Measurements from ENCODE around the gene CPED1.
A peak's percentile ranks its signal among the peaks of the same experiment; 100 is the strongest.

Gene CPED1

DNA sequence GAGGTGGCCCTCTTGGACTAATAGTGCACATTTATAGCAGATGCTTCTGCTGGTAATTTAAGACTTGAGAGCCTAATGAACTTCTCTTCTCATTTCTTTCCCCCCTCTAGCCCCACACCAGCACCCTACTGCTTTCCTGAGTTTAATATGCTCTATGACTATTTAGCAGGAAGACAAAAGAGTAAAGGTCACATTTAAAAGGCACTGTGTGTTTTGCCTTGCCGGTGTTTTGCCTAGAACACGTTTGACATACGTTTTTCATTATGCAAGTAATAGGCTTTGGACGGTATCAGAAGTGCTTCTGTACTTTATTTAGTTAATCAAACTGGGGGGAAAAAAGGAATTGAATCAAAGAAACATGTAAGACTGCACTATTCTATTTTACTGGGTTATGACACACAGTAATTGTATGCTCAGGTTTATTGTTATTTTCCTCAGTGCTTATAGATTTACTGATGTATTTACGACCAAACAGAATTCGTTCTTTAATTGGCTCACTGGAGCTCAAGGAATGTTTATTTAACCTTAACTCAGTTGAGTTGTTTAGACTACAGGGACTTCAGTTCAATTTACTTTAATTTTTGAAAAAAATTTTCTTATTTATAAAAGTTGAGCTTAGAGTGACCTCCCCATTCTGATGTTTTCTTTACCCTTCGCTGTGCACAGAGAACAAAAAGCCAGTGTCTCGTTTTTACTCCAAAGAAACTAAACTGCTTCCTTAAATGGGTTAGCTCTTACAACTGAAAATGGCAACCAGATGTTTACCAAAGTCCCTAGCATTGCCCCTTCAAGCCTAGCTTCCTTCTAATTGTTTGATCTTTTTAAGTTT lies 35.4 kb downstream of the CPED1 start (continued):
- TF ChIP-seq, protein P1, sequence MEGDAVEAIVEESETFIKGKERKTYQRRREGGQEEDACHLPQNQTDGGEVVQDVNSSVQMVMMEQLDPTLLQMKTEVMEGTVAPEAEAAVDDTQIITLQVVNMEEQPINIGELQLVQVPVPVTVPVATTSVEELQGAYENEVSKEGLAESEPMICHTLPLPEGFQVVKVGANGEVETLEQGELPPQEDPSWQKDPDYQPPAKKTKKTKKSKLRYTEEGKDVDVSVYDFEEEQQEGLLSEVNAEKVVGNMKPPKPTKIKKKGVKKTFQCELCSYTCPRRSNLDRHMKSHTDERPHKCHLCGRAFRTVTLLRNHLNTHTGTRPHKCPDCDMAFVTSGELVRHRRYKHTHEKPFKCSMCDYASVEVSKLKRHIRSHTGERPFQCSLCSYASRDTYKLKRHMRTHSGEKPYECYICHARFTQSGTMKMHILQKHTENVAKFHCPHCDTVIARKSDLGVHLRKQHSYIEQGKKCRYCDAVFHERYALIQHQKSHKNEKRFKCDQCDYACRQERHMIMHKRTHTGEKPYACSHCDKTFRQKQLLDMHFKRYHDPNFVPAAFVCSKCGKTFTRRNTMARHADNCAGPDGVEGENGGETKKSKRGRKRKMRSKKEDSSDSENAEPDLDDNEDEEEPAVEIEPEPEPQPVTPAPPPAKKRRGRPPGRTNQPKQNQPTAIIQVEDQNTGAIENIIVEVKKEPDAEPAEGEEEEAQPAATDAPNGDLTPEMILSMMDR (tag by site-specific recombination; IDR thresholded peaks at IDR 0.05), result no peak
- TF ChIP-seq, protein P2, sequence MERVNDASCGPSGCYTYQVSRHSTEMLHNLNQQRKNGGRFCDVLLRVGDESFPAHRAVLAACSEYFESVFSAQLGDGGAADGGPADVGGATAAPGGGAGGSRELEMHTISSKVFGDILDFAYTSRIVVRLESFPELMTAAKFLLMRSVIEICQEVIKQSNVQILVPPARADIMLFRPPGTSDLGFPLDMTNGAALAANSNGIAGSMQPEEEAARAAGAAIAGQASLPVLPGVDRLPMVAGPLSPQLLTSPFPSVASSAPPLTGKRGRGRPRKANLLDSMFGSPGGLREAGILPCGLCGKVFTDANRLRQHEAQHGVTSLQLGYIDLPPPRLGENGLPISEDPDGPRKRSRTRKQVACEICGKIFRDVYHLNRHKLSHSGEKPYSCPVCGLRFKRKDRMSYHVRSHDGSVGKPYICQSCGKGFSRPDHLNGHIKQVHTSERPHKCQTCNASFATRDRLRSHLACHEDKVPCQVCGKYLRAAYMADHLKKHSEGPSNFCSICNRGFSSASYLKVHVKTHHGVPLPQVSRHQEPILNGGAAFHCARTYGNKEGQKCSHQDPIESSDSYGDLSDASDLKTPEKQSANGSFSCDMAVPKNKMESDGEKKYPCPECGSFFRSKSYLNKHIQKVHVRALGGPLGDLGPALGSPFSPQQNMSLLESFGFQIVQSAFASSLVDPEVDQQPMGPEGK (tag by site-specific recombination; IDR thresholded peaks at IDR 0.05), result no peak
- TF ChIP-seq ZNF571 (tag by site-specific recombination; IDR thresholded peaks at IDR 0.05), result no peak
- no peak for TF ChIP-seq ZNF830 (tag by site-specific recombination; IDR thresholded peaks at IDR 0.05; ENCODE audit: low read depth)
- TF ChIP-seq ZNF701 (tag by site-specific recombination; IDR thresholded peaks at IDR 0.05), result no peak
- no peak for TF ChIP-seq ZNF654 (tag by site-specific recombination; IDR thresholded peaks at IDR 0.05; ENCODE audit: low read depth)
- no peak for TF ChIP-seq MEIS1 (CRISPR knock-in tag; IDR thresholded peaks at IDR 0.05; ENCODE audit: borderline replicate concordance)
- peak; percentile 94 for TF ChIP-seq WT1 (tag by site-specific recombination; IDR thresholded peaks at IDR 0.05)
- 0 out of 2 replicates have a peak, but pooled peaks have one; percentile 45 for TF ChIP-seq ZNF596 (tag by site-specific recombination; IDR thresholded peaks at IDR 0.05)
- TF ChIP-seq, protein P3, sequence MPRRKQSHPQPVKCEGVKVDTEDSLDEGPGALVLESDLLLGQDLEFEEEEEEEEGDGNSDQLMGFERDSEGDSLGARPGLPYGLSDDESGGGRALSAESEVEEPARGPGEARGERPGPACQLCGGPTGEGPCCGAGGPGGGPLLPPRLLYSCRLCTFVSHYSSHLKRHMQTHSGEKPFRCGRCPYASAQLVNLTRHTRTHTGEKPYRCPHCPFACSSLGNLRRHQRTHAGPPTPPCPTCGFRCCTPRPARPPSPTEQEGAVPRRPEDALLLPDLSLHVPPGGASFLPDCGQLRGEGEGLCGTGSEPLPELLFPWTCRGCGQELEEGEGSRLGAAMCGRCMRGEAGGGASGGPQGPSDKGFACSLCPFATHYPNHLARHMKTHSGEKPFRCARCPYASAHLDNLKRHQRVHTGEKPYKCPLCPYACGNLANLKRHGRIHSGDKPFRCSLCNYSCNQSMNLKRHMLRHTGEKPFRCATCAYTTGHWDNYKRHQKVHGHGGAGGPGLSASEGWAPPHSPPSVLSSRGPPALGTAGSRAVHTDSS (tag by site-specific recombination; IDR thresholded peaks at IDR 0.05), result 0 out of 2 replicates have a peak, but pooled peaks have one; percentile 10
- TF ChIP-seq, protein P4, sequence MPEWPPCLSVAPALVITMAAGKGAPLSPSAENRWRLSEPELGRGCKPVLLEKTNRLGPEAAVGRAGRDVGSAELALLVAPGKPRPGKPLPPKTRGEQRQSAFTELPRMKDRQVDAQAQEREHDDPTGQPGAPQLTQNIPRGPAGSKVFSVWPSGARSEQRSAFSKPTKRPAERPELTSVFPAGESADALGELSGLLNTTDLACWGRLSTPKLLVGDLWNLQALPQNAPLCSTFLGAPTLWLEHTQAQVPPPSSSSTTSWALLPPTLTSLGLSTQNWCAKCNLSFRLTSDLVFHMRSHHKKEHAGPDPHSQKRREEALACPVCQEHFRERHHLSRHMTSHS (tag by site-specific recombination; IDR thresholded peaks at IDR 0.05), result no peak
- no peak for TF ChIP-seq ZNF677 (tag by site-specific recombination; IDR thresholded peaks at IDR 0.05)
- TF ChIP-seq ZEB2 (tag by site-specific recombination; IDR thresholded peaks at IDR 0.05), result no peak
- TF ChIP-seq ZNF629 (tag by site-specific recombination; IDR thresholded peaks at IDR 0.05), result no peak; the same call in 1 of the 2 replicates
- TF ChIP-seq ZNF530 (tag by site-specific recombination; IDR thresholded peaks at IDR 0.05; ENCODE audit: low read depth), result no peak
- TF ChIP-seq, protein P5, sequence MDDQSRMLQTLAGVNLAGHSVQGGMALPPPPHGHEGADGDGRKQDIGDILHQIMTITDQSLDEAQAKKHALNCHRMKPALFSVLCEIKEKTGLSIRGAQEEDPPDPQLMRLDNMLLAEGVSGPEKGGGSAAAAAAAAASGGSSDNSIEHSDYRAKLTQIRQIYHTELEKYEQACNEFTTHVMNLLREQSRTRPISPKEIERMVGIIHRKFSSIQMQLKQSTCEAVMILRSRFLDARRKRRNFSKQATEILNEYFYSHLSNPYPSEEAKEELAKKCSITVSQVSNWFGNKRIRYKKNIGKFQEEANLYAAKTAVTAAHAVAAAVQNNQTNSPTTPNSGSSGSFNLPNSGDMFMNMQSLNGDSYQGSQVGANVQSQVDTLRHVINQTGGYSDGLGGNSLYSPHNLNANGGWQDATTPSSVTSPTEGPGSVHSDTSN (CRISPR knock-in tag; IDR thresholded peaks at IDR 0.05), result no peak
- no peak for TF ChIP-seq ZNF274 (IDR thresholded peaks at IDR 0.05; ENCODE audit: low read length)
- no peak for TF ChIP-seq ZNF274 (tag by site-specific recombination; IDR thresholded peaks at IDR 0.05; ENCODE audit: borderline replicate concordance)
- TF ChIP-seq, protein P6, sequence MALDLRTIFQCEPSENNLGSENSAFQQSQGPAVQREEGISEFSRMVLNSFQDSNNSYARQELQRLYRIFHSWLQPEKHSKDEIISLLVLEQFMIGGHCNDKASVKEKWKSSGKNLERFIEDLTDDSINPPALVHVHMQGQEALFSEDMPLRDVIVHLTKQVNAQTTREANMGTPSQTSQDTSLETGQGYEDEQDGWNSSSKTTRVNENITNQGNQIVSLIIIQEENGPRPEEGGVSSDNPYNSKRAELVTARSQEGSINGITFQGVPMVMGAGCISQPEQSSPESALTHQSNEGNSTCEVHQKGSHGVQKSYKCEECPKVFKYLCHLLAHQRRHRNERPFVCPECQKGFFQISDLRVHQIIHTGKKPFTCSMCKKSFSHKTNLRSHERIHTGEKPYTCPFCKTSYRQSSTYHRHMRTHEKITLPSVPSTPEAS (tag by site-specific recombination; IDR thresholded peaks at IDR 0.05), result no peak
- no peak for TF ChIP-seq ZNF239 (tag by site-specific recombination; IDR thresholded peaks at IDR 0.05)
- TF ChIP-seq ZNF223 (tag by site-specific recombination; IDR thresholded peaks at IDR 0.05), result no peak
- TF ChIP-seq, protein P7, sequence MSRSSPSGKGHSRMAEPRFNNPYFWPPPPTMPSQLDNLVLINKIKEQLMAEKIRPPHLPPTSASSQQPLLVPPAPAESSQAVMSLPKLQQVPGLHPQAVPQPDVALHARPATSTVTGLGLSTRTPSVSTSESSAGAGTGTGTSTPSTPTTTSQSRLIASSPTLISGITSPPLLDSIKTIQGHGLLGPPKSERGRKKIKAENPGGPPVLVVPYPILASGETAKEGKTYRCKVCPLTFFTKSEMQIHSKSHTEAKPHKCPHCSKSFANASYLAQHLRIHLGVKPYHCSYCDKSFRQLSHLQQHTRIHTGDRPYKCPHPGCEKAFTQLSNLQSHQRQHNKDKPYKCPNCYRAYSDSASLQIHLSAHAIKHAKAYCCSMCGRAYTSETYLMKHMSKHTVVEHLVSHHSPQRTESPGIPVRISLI (tag by site-specific recombination; IDR thresholded peaks at IDR 0.05), result no peak
- TF ChIP-seq ZNF510 (tag by site-specific recombination; IDR thresholded peaks at IDR 0.05; ENCODE audit: insufficient replicate concordance), result no peak
- TF ChIP-seq ZNF366 (tag by site-specific recombination; conservative IDR thresholded peaks at IDR 0.05), result no peak; the same call in 1 of the 2 replicates
- TF ChIP-seq GLI4 (tag by site-specific recombination; IDR thresholded peaks at IDR 0.05), result no peak
- peak; percentile 48; the same call in 1 of the 2 replicates for TF ChIP-seq ZNF664 (tag by site-specific recombination; IDR thresholded peaks at IDR 0.05)
- no peak; the same call in 1 of the 2 replicates for TF ChIP-seq ZNF335 (tag by site-specific recombination; conservative IDR thresholded peaks at IDR 0.05)
- TF ChIP-seq KLF7 (tag by site-specific recombination; IDR thresholded peaks at IDR 0.05; ENCODE audit: borderline replicate concordance), result no peak
- TF ChIP-seq ZNF623 (tag by site-specific recombination; IDR thresholded peaks at IDR 0.05), result no peak
- TF ChIP-seq ZNF585B (tag by site-specific recombination; IDR thresholded peaks at IDR 0.05), result no peak
- no peak for TF ChIP-seq ZNF140 (tag by site-specific recombination; IDR thresholded peaks at IDR 0.05)
